ENCODE results near the gene SERGEF.

SERGEF gene

GRCh38 chr11:17939542-17939941 lies 73.3 kb downstream of the SERGEF start:
- no peak overlapping the region for H3K27ac Mint-ChIP-seq
- H3K4me1 Mint-ChIP-seq (ENCODE audit: low read depth): no peaks in the 10 kb centered on the region

DNA sequence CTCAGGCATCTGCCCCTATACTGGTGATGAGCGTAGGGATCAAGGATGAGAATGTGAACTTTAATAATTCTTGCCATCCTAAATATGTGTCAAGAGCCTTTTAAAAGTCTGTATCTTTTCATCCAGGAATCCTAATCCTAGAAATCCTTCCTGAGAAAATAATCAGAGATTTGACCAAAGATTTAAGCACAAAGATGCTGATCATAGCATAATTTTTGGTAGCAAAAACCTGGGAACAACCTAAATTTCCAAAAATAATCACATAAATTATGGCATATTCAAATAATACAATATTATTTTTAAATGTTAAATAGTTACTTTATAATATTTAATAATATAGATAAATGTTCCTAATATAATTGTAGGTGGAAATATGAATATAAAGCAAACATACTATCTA lies 76.1 kb downstream of the SERGEF start:
- H3K4me3 Mint-ChIP-seq: no peak overlapping the region
- peaks cover 51% of the 10 kb centered on the region for H3K36me3 Mint-ChIP-seq (ENCODE audit: low read depth)
- no peak overlapping the region for H3K27ac Mint-ChIP-seq
- H3K4me1 Mint-ChIP-seq (ENCODE audit: low read depth): no peaks in the 10 kb centered on the region
- H3K27me3 Mint-ChIP-seq: no peaks in the 10 kb centered on the region
- H3K9me3 Mint-ChIP-seq: no peaks in the 10 kb centered on the region

More at GRCh38 chr11:17939542-17939941, 73.3 kb downstream of the SERGEF start:
- Mint-ChIP-seq H3K27me3 (no peaks in the 10 kb centered on the region), H3K9me3 (peaks cover 3% of the 10 kb centered on the region), H3K4me3 (no peak overlapping the region), H3K36me3 (ENCODE audit: low read depth) (peaks cover 47% of the 10 kb centered on the region)

GRCh38 chr11:17934194-17934593 lies 78.7 kb downstream of the SERGEF start:
- Mint-ChIP-seq H3K36me3 (ENCODE audit: low read depth) (peaks cover 38% of the 10 kb centered on the region), H3K27ac (no peak overlapping the region), H3K4me1 (ENCODE audit: low read depth) (no peaks in the 10 kb centered on the region)

GRCh38 chr11:17933708-17934107 lies 79.1 kb downstream of the SERGEF start:
- Mint-ChIP-seq H3K27ac (no peak overlapping the region), H3K9me3 (no peaks in the 10 kb centered on the region), H3K4me3 (no peak overlapping the region), H3K4me1 (ENCODE audit: low read depth) (no peaks in the 10 kb centered on the region), H3K27me3 (no peaks in the 10 kb centered on the region), H3K36me3 (ENCODE audit: low read depth) (peaks cover 37% of the 10 kb centered on the region)

More at GRCh38 chr11:17934194-17934593, 78.7 kb downstream of the SERGEF start:
- Mint-ChIP-seq H3K4me3 (no peak overlapping the region), H3K9me3 (no peaks in the 10 kb centered on the region), H3K27me3 (no peaks in the 10 kb centered on the region)

- no peaks in the 10 kb centered on the region for H3K27me3 Mint-ChIP-seq
- H3K9me3 Mint-ChIP-seq: no peaks in the 10 kb centered on the region
- H3K27ac Mint-ChIP-seq: no peak overlapping the region
- H3K36me3 Mint-ChIP-seq (ENCODE audit: low read depth): peaks cover 41% of the 10 kb centered on the region
- H3K4me3 Mint-ChIP-seq: no peak overlapping the region
- H3K4me1 Mint-ChIP-seq (ENCODE audit: low read depth): no peaks in the 10 kb centered on the region
Observed at GRCh38 chr11:17932472-17932871, 80.4 kb downstream of the SERGEF start.

- Mint-ChIP-seq H3K27ac (no peak overlapping the region), H3K27me3 (no peaks in the 10 kb centered on the region), H3K4me3 (no peak overlapping the region), H3K4me1 (ENCODE audit: low read depth) (no peaks in the 10 kb centered on the region), H3K9me3 (no peaks in the 10 kb centered on the region), H3K36me3 (ENCODE audit: low read depth) (peaks cover 46% of the 10 kb centered on the region)
Observed at GRCh38 chr11:17931595-17931994, 81.3 kb downstream of the SERGEF start.

- peaks cover 45% of the 10 kb centered on the region for H3K36me3 Mint-ChIP-seq (ENCODE audit: low read depth)
- H3K27ac Mint-ChIP-seq: no peak overlapping the region
Observed at GRCh38 chr11:17930544-17931125, 82.2 kb downstream of the SERGEF start.

GRCh38 chr11:17929171-17929570 lies 83.7 kb downstream of the SERGEF start:
- Mint-ChIP-seq H3K4me1 (ENCODE audit: low read depth) (no peaks in the 10 kb centered on the region), H3K27me3 (no peaks in the 10 kb centered on the region), H3K36me3 (ENCODE audit: low read depth) (peaks cover 35% of the 10 kb centered on the region), H3K27ac (no peak overlapping the region), H3K9me3 (no peaks in the 10 kb centered on the region), H3K4me3 (no peak overlapping the region)

More at GRCh38 chr11:17930544-17931125, 82.2 kb downstream of the SERGEF start:
- H3K4me3 Mint-ChIP-seq: no peak overlapping the region
- H3K27me3 Mint-ChIP-seq: no peaks in the 10 kb centered on the region
- H3K9me3 Mint-ChIP-seq: no peaks in the 10 kb centered on the region
- H3K4me1 Mint-ChIP-seq (ENCODE audit: low read depth): no peaks in the 10 kb centered on the region

- peaks cover 36% of the 10 kb centered on the region for H3K36me3 Mint-ChIP-seq (ENCODE audit: low read depth)
- H3K4me3 Mint-ChIP-seq: no peak overlapping the region
- H3K4me1 Mint-ChIP-seq (ENCODE audit: low read depth): no peaks in the 10 kb centered on the region
- no peaks in the 10 kb centered on the region for H3K27me3 Mint-ChIP-seq
- no peak overlapping the region for H3K27ac Mint-ChIP-seq
- H3K9me3 Mint-ChIP-seq: no peaks in the 10 kb centered on the region
Observed at GRCh38 chr11:17927681-17928343, 85.0 kb downstream of the SERGEF start.

DNA sequence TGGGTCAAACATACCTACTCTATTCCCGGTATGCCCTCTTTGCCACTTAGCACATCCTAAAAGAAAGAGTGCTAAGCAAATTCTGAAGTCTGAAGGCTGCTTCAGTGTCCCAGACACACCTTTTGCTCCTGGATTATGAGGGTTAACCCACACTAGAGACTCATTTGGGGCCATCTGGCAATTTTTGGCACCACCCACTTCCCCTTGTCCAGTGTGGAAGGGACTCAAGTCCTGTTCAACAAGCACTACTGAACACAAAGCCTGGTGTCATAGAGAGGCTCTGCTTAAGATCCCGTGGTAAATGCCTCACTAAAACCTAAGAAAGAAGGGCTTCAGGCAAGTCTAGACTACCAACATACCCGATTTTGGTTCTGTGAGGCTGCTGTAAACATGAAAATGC lies 85.8 kb downstream of the SERGEF start:
- Mint-ChIP-seq H3K27ac (no peak overlapping the region), H3K36me3 (ENCODE audit: low read depth) (peaks cover 31% of the 10 kb centered on the region)

DNA sequence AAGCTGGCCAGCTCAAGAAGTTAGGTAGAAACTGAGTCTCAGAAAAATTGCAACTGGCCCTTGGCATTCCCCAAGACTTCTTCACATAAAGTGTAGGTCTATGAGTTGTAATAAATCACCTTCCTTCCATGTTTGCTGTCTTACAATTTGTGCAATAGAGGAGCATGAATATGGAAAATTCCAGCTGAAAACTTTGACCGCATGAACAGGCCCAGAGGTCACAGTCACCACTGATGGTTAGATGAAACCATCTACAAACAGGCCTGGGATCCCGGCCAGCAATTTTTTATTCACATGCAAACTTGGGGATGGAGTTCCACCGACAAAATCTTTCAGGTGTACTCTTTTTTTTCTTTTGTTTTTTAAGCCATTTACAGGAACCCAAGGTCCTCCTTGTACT lies 88.1 kb downstream of the SERGEF start:
- Mint-ChIP-seq H3K4me1 (ENCODE audit: low read depth) (no peaks in the 10 kb centered on the region), H3K36me3 (ENCODE audit: low read depth) (peaks cover 41% of the 10 kb centered on the region), H3K9me3 (no peaks in the 10 kb centered on the region), H3K27ac (no peak overlapping the region), H3K27me3 (no peaks in the 10 kb centered on the region), H3K4me3 (no peak overlapping the region)

More for the DNA sequence above, 85.8 kb downstream of the SERGEF start:
- Mint-ChIP-seq H3K4me1 (ENCODE audit: low read depth) (no peaks in the 10 kb centered on the region), H3K27me3 (no peaks in the 10 kb centered on the region), H3K4me3 (no peak overlapping the region), H3K9me3 (no peaks in the 10 kb centered on the region)

- no peak overlapping the region for H3K27ac Mint-ChIP-seq
- no peaks in the 10 kb centered on the region for H3K27me3 Mint-ChIP-seq
- peaks cover 50% of the 10 kb centered on the region for H3K36me3 Mint-ChIP-seq (ENCODE audit: low read depth)
- no peaks in the 10 kb centered on the region for H3K4me1 Mint-ChIP-seq (ENCODE audit: low read depth)
- no peak overlapping the region for H3K4me3 Mint-ChIP-seq
- H3K9me3 Mint-ChIP-seq: no peaks in the 10 kb centered on the region
Observed at GRCh38 chr11:17923217-17923616, 89.6 kb downstream of the SERGEF start.

DNA sequence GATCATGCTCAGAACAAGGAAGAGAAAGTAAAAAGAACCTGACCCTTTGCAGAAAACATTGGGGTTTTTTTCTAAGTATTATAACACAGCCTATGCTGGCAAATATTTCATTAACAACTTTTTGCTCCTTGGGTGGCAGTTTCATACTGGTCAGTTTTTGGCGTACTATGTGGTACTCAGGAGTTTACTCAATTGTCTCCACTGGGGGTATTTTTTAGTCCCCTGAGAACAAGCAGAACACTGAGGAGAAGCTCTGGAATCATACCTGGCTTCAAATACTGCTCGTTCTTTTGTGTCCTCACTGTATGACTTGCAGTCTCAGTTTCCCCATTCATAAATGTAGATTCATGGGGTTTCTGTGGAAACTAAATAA lies 90.4 kb downstream of the SERGEF start:
- Mint-ChIP-seq H3K4me3 (no peak overlapping the region), H3K27ac (no peak overlapping the region), H3K27me3 (no peaks in the 10 kb centered on the region), H3K9me3 (no peaks in the 10 kb centered on the region), H3K4me1 (ENCODE audit: low read depth) (no peaks in the 10 kb centered on the region), H3K36me3 (ENCODE audit: low read depth) (peaks cover 54% of the 10 kb centered on the region)

- no peak overlapping the region for H3K4me3 Mint-ChIP-seq
- no peaks in the 10 kb centered on the region for H3K4me1 Mint-ChIP-seq (ENCODE audit: low read depth)
- H3K27ac Mint-ChIP-seq: no peak overlapping the region
- no peaks in the 10 kb centered on the region for H3K27me3 Mint-ChIP-seq
- H3K9me3 Mint-ChIP-seq: no peaks in the 10 kb centered on the region
- H3K36me3 Mint-ChIP-seq (ENCODE audit: low read depth): peaks cover 57% of the 10 kb centered on the region
Observed at GRCh38 chr11:17921659-17922415, 91.0 kb downstream of the SERGEF start.

DNA sequence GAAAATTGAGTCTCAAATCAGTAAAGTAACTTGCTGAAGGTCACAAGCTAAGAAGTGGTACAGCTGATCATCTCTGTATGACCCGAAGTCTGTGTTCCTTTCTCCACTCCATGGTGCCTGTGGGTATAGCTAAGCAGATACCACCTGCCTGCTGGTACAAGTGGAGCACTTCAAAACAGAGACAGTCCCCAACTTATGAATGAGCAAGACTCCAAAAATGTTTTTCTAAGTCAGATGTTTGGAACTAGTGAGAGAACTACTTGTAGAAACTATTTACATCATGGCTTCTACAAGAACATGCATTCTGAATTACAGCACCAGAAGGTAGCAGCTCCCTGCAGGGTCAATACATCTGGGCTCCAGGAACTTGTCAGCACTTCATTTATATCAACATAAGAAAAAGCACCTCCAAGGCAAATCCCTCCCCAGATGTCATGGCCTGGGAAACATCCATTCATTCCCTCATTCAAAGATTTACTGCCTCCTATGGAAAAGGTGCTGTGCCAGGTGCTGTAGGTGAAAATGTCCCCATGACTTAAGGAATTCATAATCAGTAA lies 94.7 kb downstream of the SERGEF start:
- Mint-ChIP-seq H3K4me3 (no peak overlapping the region), H3K4me1 (ENCODE audit: low read depth) (no peaks in the 10 kb centered on the region), H3K9me3 (no peaks in the 10 kb centered on the region), H3K27ac (no peak overlapping the region), H3K36me3 (ENCODE audit: low read depth) (peaks cover 59% of the 10 kb centered on the region), H3K27me3 (no peaks in the 10 kb centered on the region)
